Vagina (tissue), 2 donors: Measurements from ENCODE around the gene BAHCC1. TPM values are rescaled to one million over a fixed set of nuclear protein-coding genes. Genes with fewer than 3 reads are reported as not detected.
A peak's percentile ranks its signal among the peaks of the same experiment; 100 is the strongest.

Source experiments
- DNase-seq, 2 donors: peaks; one replicate each; pipeline ENCODE4 v3.0.0-alpha.2; 2017; ENCODE audit errors: extremely low spot score in 2 of 2
- H3K27ac ChIP-seq: fragments of 200-600 bp; sonication (generic); one replicate; pipeline ENCODE4 v1.5.1; 2019
- H3K27me3 ChIP-seq: fragments of 200-600 bp; sonication (generic); one replicate; pipeline ENCODE4 v1.5.1; 2019
- H3K36me3 ChIP-seq, 2 donors: fragments of 200-600 bp; sonication (generic); one replicate each; pipeline ENCODE4 v1.5.1; 2017 to 2019
- H3K4me1 ChIP-seq: fragments of 200-600 bp; sonication (generic); one replicate; pipeline ENCODE4 v1.5.1; 2019
- H3K4me3 ChIP-seq, 2 donors: fragments of 200-600 bp; sonication (generic); 1 replicate in 1 of 2; 2 replicates in 1 of 2; pipeline ENCODE4 v1.5.1; 2016 to 2019
- H3K9me3 ChIP-seq: fragments of 200-600 bp; sonication (generic); one replicate; pipeline ENCODE4 v1.5.1; 2019
- CTCF ChIP-seq, 3 experiments: fragments of 450-650 bp in 2 of 3; fragments of 200-600 bp in 1 of 3; sonication (generic) in 1 of 3; IDR thresholded peaks; one replicate each; pipeline ENCODE4 v1.5.1; 2017 to 2019; ENCODE audit warnings: antibody characterized with exemption in 3 of 3, mild to moderate bottlenecking in 2 of 3, moderate library complexity in 2 of 3
- POLR2A ChIP-seq, 2 donors: fragments of 450-650 bp; IDR thresholded peaks; one replicate each; pipeline ENCODE4 v1.6.1; 2017; ENCODE audit warnings: antibody characterized with exemption in 2 of 2, mild to moderate bottlenecking in 2 of 2, moderate library complexity in 2 of 2
- POLR2AphosphoS5 ChIP-seq, 2 donors: sonication (generic); formaldehyde crosslinking; IDR thresholded peaks; one replicate each; pipeline ENCODE4 v1.9.0; 2017; ENCODE audit warnings: antibody characterized with exemption in 2 of 2, mild to moderate bottlenecking in 2 of 2, low read depth in 1 of 2; ENCODE audit not compliant: insufficient read depth in 1 of 2
- intact Hi-C: fragments of 100-400 bp; cut with DNase I; formaldehyde crosslinking; loops from one replicate; pipeline ENCODE4 v1.15.1; 2023
- total RNA-seq: library from RNA; depleted of rRNA; stranded (reverse); fragments of >200 nt; gene quantifications from one replicate; pipeline ENCODE4 v1.2.3, GENCODE V29; 2016

Gene BAHCC1
- total RNA-seq, 1 donor from 2014 or later: 9.1 TPM

- TF ChIP-seq CTCF (IDR thresholded peaks at IDR 0.05) (no peak), POLR2A (IDR thresholded peaks at IDR 0.05) (no peak), POLR2AphosphoS5 (IDR thresholded peaks at IDR 0.05; ENCODE audit: insufficient read depth in 1 of 2, low read depth in 1 of 2) (no peak)
- no peak for DNase-seq
- peaks cover 0 to under 1% of the 10 kb centered on the region in 2 donors for H3K36me3 ChIP-seq
- H3K9me3 ChIP-seq: no peaks in the 10 kb centered on the region
- intact Hi-C loops: no loop called here
- H3K27ac ChIP-seq: no peak overlapping the region
- H3K4me1 ChIP-seq: peaks cover 2% of the 10 kb centered on the region
- H3K27me3 ChIP-seq: no peaks in the 10 kb centered on the region
- no peak overlapping the region for H3K4me3 ChIP-seq
Observed at GRCh38 chr17:81503619-81504018, 108.4 kb downstream of the BAHCC1 start.

GRCh38 chr17:81508639-81509206 lies 113.5 kb downstream of the BAHCC1 start:
- intact Hi-C loops: no loop called here
- no peak for DNase-seq
- H3K4me3 ChIP-seq: peak overlapping the region; percentile 93 to 99
- H3K27ac ChIP-seq: peak overlapping the region; percentile 98
- no peaks in the 10 kb centered on the region for H3K9me3 ChIP-seq
- H3K36me3 ChIP-seq: peaks cover 9 to 37% of the 10 kb centered on the region in 2 donors
- peaks cover 32% of the 10 kb centered on the region for H3K4me1 ChIP-seq
- no peak for TF ChIP-seq POLR2AphosphoS5 (IDR thresholded peaks at IDR 0.05; ENCODE audit: insufficient read depth in 1 of 2, low read depth in 1 of 2)
- no peak for TF ChIP-seq CTCF (IDR thresholded peaks at IDR 0.05)
- TF ChIP-seq POLR2A (IDR thresholded peaks at IDR 0.05): no peak
- H3K27me3 ChIP-seq: no peaks in the 10 kb centered on the region

- DNase-seq: no peak
- Histone ChIP-seq H3K27ac (peak overlapping the region; percentile 98), H3K4me3 (peak overlapping the region; percentile 93 to 99), H3K27me3 (no peaks in the 10 kb centered on the region), H3K4me1 (peaks cover 32% of the 10 kb centered on the region), H3K36me3 (peaks cover 9 to 37% of the 10 kb centered on the region in 2 donors), H3K9me3 (no peaks in the 10 kb centered on the region)
- TF ChIP-seq POLR2AphosphoS5 (IDR thresholded peaks at IDR 0.05; ENCODE audit: insufficient read depth in 1 of 2, low read depth in 1 of 2): no peak
- intact Hi-C loops: no loop called here
Observed at GRCh38 chr17:81509207-81509971, 114.1 kb downstream of the BAHCC1 start.

GRCh38 chr17:81509972-81510784 lies 114.9 kb downstream of the BAHCC1 start:
- Histone ChIP-seq H3K27me3 (no peaks in the 10 kb centered on the region), H3K36me3 (peaks cover 9 to 37% of the 10 kb centered on the region in 2 donors)

More at GRCh38 chr17:81509972-81510784, 114.9 kb downstream of the BAHCC1 start:
- H3K4me3 ChIP-seq: peak overlapping the region; percentile 93 to 99
- peaks cover 32% of the 10 kb centered on the region for H3K4me1 ChIP-seq
- TF ChIP-seq POLR2AphosphoS5 (IDR thresholded peaks at IDR 0.05; ENCODE audit: insufficient read depth in 1 of 2, low read depth in 1 of 2): no peak
- TF ChIP-seq CTCF (IDR thresholded peaks at IDR 0.05): no peak
- no peak for TF ChIP-seq POLR2A (IDR thresholded peaks at IDR 0.05)
- intact Hi-C loops: loop anchor here (2.0 to 5.0 kb wide), 2 partner anchors 42 to 113 kb away; partner anchors contain the start of gene FAAP100
- H3K9me3 ChIP-seq: no peaks in the 10 kb centered on the region
- peak overlapping the region; percentile 98 for H3K27ac ChIP-seq
- no peak for DNase-seq
